ENCODE measurements around the gene RNF214. TPM values are rescaled to one million over a fixed set of nuclear protein-coding genes. Genes with fewer than 3 reads are reported as not detected.

The RNF214 gene
- total RNA-seq, 1 experiment from 2014 or later: 7.4 TPM

- Histone ChIP-seq H3K36me3 (ENCODE audit: low read depth, low read length) (peaks cover 6% of the 10 kb centered on the region; the same call in 1 of the 2 replicates), H3K4me2 (ENCODE audit: low read length) (no peak overlapping the region), H2AFZ (ENCODE audit: low read length) (no peak overlapping the region), H3K4me3 (ENCODE audit: low read length) (no peak overlapping the region), H3K79me2 (ENCODE audit: low read length) (no peaks in the 10 kb centered on the region), H3K9me2 (replicated peaks; ENCODE audit: low read length) (no peaks in the 10 kb centered on the region), H3K9ac (ENCODE audit: low read length) (no peak overlapping the region), H3F3A (ENCODE audit: low read length, unreplicated experiment) (no peaks in the 10 kb centered on the region), H3K27ac (ENCODE audit: low read length) (no peak overlapping the region), H3K27me3 (ENCODE audit: low read length) (no peaks in the 10 kb centered on the region), H3K4me1 (ENCODE audit: insufficient read depth, low read length) (no peaks in the 10 kb centered on the region), H3K9me3 (ENCODE audit: low read length) (no peaks in the 10 kb centered on the region), H4K20me1 (ENCODE audit: low read length) (no peaks in the 10 kb centered on the region)
- no TSS peak for BruUV-seq (replicated peaks)
- CTCF ChIA-PET: no interaction called here
- DNase-seq (no peak), ATAC-seq (no peak)
- POLR2A ChIA-PET (ENCODE audit: unreplicated experiment): no interaction called here
- intact Hi-C loops (cut with micrococcal nuclease): no loop called here
- TF ChIP-seq CTCF (conservative IDR thresholded peaks at IDR 0.05; ENCODE audit: low read depth, low read length): no peak
- TF ChIP-seq EZH2 (IDR thresholded peaks at IDR 0.05; ENCODE audit: low read length, unreplicated experiment): no peak
- no peak for TF ChIP-seq EZH2phosphoT487 (IDR thresholded peaks at IDR 0.05; ENCODE audit: borderline replicate concordance, low read length)
Observed at GRCh38 chr11:117289795-117290194, 57.3 kb downstream of the RNF214 start.

- CTCF ChIA-PET: no interaction called here
- no TSS peak for BruUV-seq (replicated peaks)
Observed at GRCh38 chr11:117290809-117291396, 58.4 kb downstream of the RNF214 start, which contains the start of gene BACE1-AS. Gene BACE1-AS (plus strand): TSS chr11:117291346.

More at GRCh38 chr11:117290809-117291396, 58.4 kb downstream of the RNF214 start, which contains the start of gene BACE1-AS:
- Histone ChIP-seq H3K79me2 (ENCODE audit: low read length) (no peaks in the 10 kb centered on the region), H4K20me1 (ENCODE audit: low read length) (no peaks in the 10 kb centered on the region), H2AFZ (ENCODE audit: low read length) (no peak within 1 kb of the TSS), H3K4me2 (ENCODE audit: low read length) (no peak within 1 kb of the TSS), H3K9me3 (ENCODE audit: low read length) (no peaks in the 10 kb centered on the region), H3K36me3 (ENCODE audit: low read depth, low read length) (peaks cover 6% of the 10 kb centered on the region; the same call in 1 of the 2 replicates), H3K27me3 (ENCODE audit: low read length) (no peaks in the 10 kb centered on the region), H3K4me3 (ENCODE audit: low read length) (no peak within 1 kb of the TSS), H3K9ac (ENCODE audit: low read length) (no peak within 1 kb of the TSS), H3K4me1 (ENCODE audit: insufficient read depth, low read length) (no peaks in the 10 kb centered on the region), H3K27ac (ENCODE audit: low read length) (no peak within 1 kb of the TSS), H3F3A (ENCODE audit: low read length, unreplicated experiment) (no peaks in the 10 kb centered on the region), H3K9me2 (replicated peaks; ENCODE audit: low read length) (no peaks in the 10 kb centered on the region)
- no peak for DNase-seq
- intact Hi-C loops (cut with micrococcal nuclease): no loop called here
- TF ChIP-seq EZH2 (IDR thresholded peaks at IDR 0.05; ENCODE audit: low read length, unreplicated experiment) (no peak), CTCF (conservative IDR thresholded peaks at IDR 0.05; ENCODE audit: low read depth, low read length) (no peak), EZH2phosphoT487 (IDR thresholded peaks at IDR 0.05; ENCODE audit: borderline replicate concordance, low read length) (no peak)
- POLR2A ChIA-PET (ENCODE audit: unreplicated experiment): no interaction called here
- no peak for ATAC-seq

All from PC-3 (cell line).